CD8-positive, alpha-beta memory T cell (primary cell): Measurements from ENCODE around the gene USP22. TPM values are rescaled to one million over a fixed set of nuclear protein-coding genes. Genes with fewer than 3 reads are reported as not detected.
A peak's percentile ranks its signal among the peaks of the same experiment; 100 is the strongest.

Experiments used
- CTCF ChIA-PET: fragments of 350-600 bp; sonication (Branson Sonifier 250); formaldehyde crosslinking; loops from one replicate; lab custom pipeline; 2021; ENCODE audit warnings: antibody characterized with exemption; lab: Charles Lee
- POLR2A ChIA-PET: fragments of 350-600 bp; sonication (Branson Sonifier 250); formaldehyde crosslinking; loops from one replicate; lab custom pipeline; 2021; ENCODE audit warnings: antibody characterized with exemption; lab: Charles Lee
- DNase-seq, 5 donors: peaks; one replicate each; pipeline versions ENCODE4 v3.0.0 to v3.0.0-alpha.2; 2020 to 2022; ENCODE audit warnings: mixed read lengths in 1 of 5
- H3K27ac ChIP-seq: one replicate; pipeline ENCODE4 v1.7.0; 2013; ENCODE audit warnings: low read depth, mild to moderate bottlenecking, low read length, moderate library complexity
- H3K27me3 ChIP-seq: 2 replicates; pipeline ENCODE4 v1.7.0; 2013; ENCODE audit warnings: low read length, mild to moderate bottlenecking; ENCODE audit not compliant: insufficient read depth, poor library complexity, severe bottlenecking
- H3K36me3 ChIP-seq: 2 replicates; pipeline ENCODE4 v1.7.0; 2013; ENCODE audit warnings: mild to moderate bottlenecking, low read length, moderate library complexity; ENCODE audit not compliant: insufficient read depth
- H3K4me1 ChIP-seq: 2 replicates; pipeline ENCODE4 v1.7.0; 2013; ENCODE audit warnings: mild to moderate bottlenecking, low read length, moderate library complexity; ENCODE audit not compliant: insufficient read depth
- H3K4me3 ChIP-seq: 2 replicates; pipeline ENCODE4 v1.7.0; 2013; ENCODE audit warnings: mild to moderate bottlenecking, low read length
- H3K9me3 ChIP-seq: 2 replicates; pipeline ENCODE4 v1.7.0; 2013; ENCODE audit warnings: mild to moderate bottlenecking, low read length
- H3K27ac Mint-ChIP-seq, 8 donors: one replicate each; pipeline ENCODE4 v1.8.0; 2020 to 2021; ENCODE audit warnings: mixed read lengths in 8 of 8, mild to moderate bottlenecking in 6 of 8, inconsistent platforms in 3 of 8, moderate library complexity in 3 of 8
- H3K27me3 Mint-ChIP-seq, 2 donors: one replicate each; pipeline ENCODE4 v1.8.0; 2020 to 2021; ENCODE audit warnings: mixed read lengths in 2 of 2, mild to moderate bottlenecking in 1 of 2, moderate library complexity in 1 of 2
- H3K36me3 Mint-ChIP-seq, 3 donors: one replicate each; pipeline ENCODE4 v1.8.0; 2020 to 2021; ENCODE audit warnings: mixed read lengths in 3 of 3, inconsistent platforms in 1 of 3, mild to moderate bottlenecking in 1 of 3
- H3K4me1 Mint-ChIP-seq, 3 donors: one replicate each; pipeline ENCODE4 v1.8.0; 2020 to 2021; ENCODE audit warnings: mixed read lengths in 3 of 3, inconsistent platforms in 1 of 3, mild to moderate bottlenecking in 1 of 3
- H3K4me3 Mint-ChIP-seq, 7 donors: one replicate each; pipeline ENCODE4 v1.8.0; 2020 to 2021; ENCODE audit warnings: mixed read lengths in 7 of 7, mild to moderate bottlenecking in 6 of 7, moderate library complexity in 4 of 7, inconsistent platforms in 2 of 7
- H3K9me3 Mint-ChIP-seq, 5 donors: one replicate each; pipeline ENCODE4 v1.8.0; 2020 to 2022; ENCODE audit warnings: mixed read lengths in 5 of 5, mild to moderate bottlenecking in 3 of 5, moderate library complexity in 2 of 5, inconsistent platforms in 1 of 5
- polyA plus RNA-seq: library from polyadenylated mRNA; unstranded; fragments of 300-500 nt; fragmentation: Illumina TruSeq; gene quantifications from one replicate; pipeline ENCODE4 v1.2.3, GENCODE V29; 2021
- total RNA-seq, 2 experiments: library from RNA; stranded (reverse); gene quantifications; one replicate each; pipeline ENCODE4 v1.2.3, GENCODE V29; 2021

USP22 gene
- total and polyA plus RNA-seq, 3 experiments from 2014 or later = 34.5 to 154 (median 146) TPM

- Mint-ChIP-seq H3K4me1 (peaks cover 15 to 18% (median 17%) of the 10 kb centered on the region in 3 donors), H3K27me3 (no peaks in the 10 kb centered on the region), H3K9me3 (no peaks in the 10 kb centered on the region), H3K36me3 (peaks cover 13 to 93% (median 38%) of the 10 kb centered on the region in 3 donors), H3K4me3 (no peak overlapping the region), H3K27ac (peak overlapping the region in 2 of 8 donors; percentile 29 to 69)
- CTCF ChIA-PET = no interaction called here
- Histone ChIP-seq H3K27me3 (no peaks in the 10 kb centered on the region), H3K9me3 (no peaks in the 10 kb centered on the region), H3K4me3 (no peak overlapping the region), H3K36me3 (peaks cover 91% of the 10 kb centered on the region), H3K27ac (no peak overlapping the region), H3K4me1 (no peaks in the 10 kb centered on the region)
- POLR2A ChIA-PET = no interaction called here
- no peak for DNase-seq
Measured at GRCh38 chr17:21017256-21017655, 25.6 kb downstream of the USP22 start.

- CTCF ChIA-PET = no interaction called here
Measured at GRCh38 chr17:21016826-21017225, 26.0 kb downstream of the USP22 start.

GRCh38 chr17:21015564-21015963 is 27.2 kb downstream of the USP22 start:
- H3K36me3 ChIP-seq = peaks cover 95% of the 10 kb centered on the region
- Mint-ChIP-seq H3K36me3 (peaks cover 13 to 99% (median 40%) of the 10 kb centered on the region in 3 donors), H3K9me3 (no peaks in the 10 kb centered on the region), H3K4me1 (peaks cover 9 to 18% (median 13%) of the 10 kb centered on the region in 3 donors), H3K27me3 (no peaks in the 10 kb centered on the region), H3K27ac (no peak overlapping the region), H3K4me3 (no peak overlapping the region)
- ChIA-PET CTCF (no interaction called here), POLR2A (no interaction called here)
- no peaks in the 10 kb centered on the region for H3K9me3 ChIP-seq
- H3K4me3 ChIP-seq = no peak overlapping the region
- H3K4me1 ChIP-seq = no peaks in the 10 kb centered on the region
- DNase-seq = no peak
- no peak overlapping the region for H3K27ac ChIP-seq
- no peaks in the 10 kb centered on the region for H3K27me3 ChIP-seq

More at GRCh38 chr17:21016826-21017225, 26.0 kb downstream of the USP22 start:
- Mint-ChIP-seq H3K27ac (peak overlapping the region in 1 of 8 donors; percentile 60), H3K27me3 (no peaks in the 10 kb centered on the region), H3K4me1 (peaks cover 15 to 18% (median 17%) of the 10 kb centered on the region in 3 donors), H3K4me3 (no peak overlapping the region), H3K9me3 (no peaks in the 10 kb centered on the region), H3K36me3 (peaks cover 13 to 98% (median 40%) of the 10 kb centered on the region in 3 donors)
- Histone ChIP-seq H3K27ac (no peak overlapping the region), H3K9me3 (no peaks in the 10 kb centered on the region), H3K4me3 (no peak overlapping the region), H3K36me3 (peaks cover 95% of the 10 kb centered on the region), H3K4me1 (no peaks in the 10 kb centered on the region), H3K27me3 (no peaks in the 10 kb centered on the region)
- DNase-seq = no peak
- POLR2A ChIA-PET = no interaction called here

- H3K27ac Mint-ChIP-seq = peak overlapping the region in 2 of 8 donors; percentile 88 to 92
Measured at GRCh38 chr17:21014498-21014897, 28.3 kb downstream of the USP22 start.

GRCh38 chr17:21013983-21014382 is 28.8 kb downstream of the USP22 start:
- Histone ChIP-seq H3K4me3 (no peak overlapping the region), H3K36me3 (peaks cover 79% of the 10 kb centered on the region), H3K27me3 (no peaks in the 10 kb centered on the region), H3K9me3 (no peaks in the 10 kb centered on the region), H3K27ac (no peak overlapping the region), H3K4me1 (no peaks in the 10 kb centered on the region)
- peaks cover 13 to 96% (median 36%) of the 10 kb centered on the region in 3 donors for H3K36me3 Mint-ChIP-seq
- H3K27me3 Mint-ChIP-seq = no peaks in the 10 kb centered on the region
- CTCF ChIA-PET = no interaction called here
- H3K27ac Mint-ChIP-seq = no peak overlapping the region
- POLR2A ChIA-PET = no interaction called here
- no peak for DNase-seq
- H3K4me1 Mint-ChIP-seq = peaks cover 0 to 10% (median 7%) of the 10 kb centered on the region in 3 donors
- H3K9me3 Mint-ChIP-seq = no peaks in the 10 kb centered on the region
- H3K4me3 Mint-ChIP-seq = no peak overlapping the region

More at GRCh38 chr17:21014498-21014897, 28.3 kb downstream of the USP22 start:
- Mint-ChIP-seq H3K4me1 (peaks cover 3 to 10% (median 7%) of the 10 kb centered on the region in 3 donors), H3K9me3 (no peaks in the 10 kb centered on the region), H3K36me3 (peaks cover 13 to 96% (median 35%) of the 10 kb centered on the region in 3 donors), H3K27me3 (no peaks in the 10 kb centered on the region), H3K4me3 (no peak overlapping the region)
- POLR2A ChIA-PET = no interaction called here
- no peak overlapping the region for H3K27ac ChIP-seq
- H3K36me3 ChIP-seq = peaks cover 84% of the 10 kb centered on the region
- CTCF ChIA-PET = no interaction called here
- H3K27me3 ChIP-seq = no peaks in the 10 kb centered on the region
- DNase-seq = no peak
- H3K9me3 ChIP-seq = no peaks in the 10 kb centered on the region
- no peak overlapping the region for H3K4me3 ChIP-seq
- H3K4me1 ChIP-seq = no peaks in the 10 kb centered on the region

- Mint-ChIP-seq H3K27me3 (no peaks in the 10 kb centered on the region), H3K27ac (peak overlapping the region in 1 of 8 donors; percentile 64), H3K4me1 (peaks cover 0 to 10% (median 5%) of the 10 kb centered on the region in 3 donors), H3K36me3 (peaks cover 7 to 96% (median 32%) of the 10 kb centered on the region in 3 donors), H3K4me3 (no peak overlapping the region), H3K9me3 (no peaks in the 10 kb centered on the region)
- CTCF ChIA-PET = no interaction called here
- no peaks in the 10 kb centered on the region for H3K27me3 ChIP-seq
- no peaks in the 10 kb centered on the region for H3K4me1 ChIP-seq
- no peak for DNase-seq
- no peaks in the 10 kb centered on the region for H3K9me3 ChIP-seq
- peaks cover 78% of the 10 kb centered on the region for H3K36me3 ChIP-seq
- no peak overlapping the region for H3K27ac ChIP-seq
- no peak overlapping the region for H3K4me3 ChIP-seq
- POLR2A ChIA-PET = no interaction called here
Measured at GRCh38 chr17:21012736-21013135, 30.1 kb downstream of the USP22 start.

- H3K27me3 ChIP-seq = no peaks in the 10 kb centered on the region
- H3K36me3 ChIP-seq = peaks cover 78% of the 10 kb centered on the region
- Mint-ChIP-seq H3K36me3 (peaks cover 0 to 96% (median 30%) of the 10 kb centered on the region in 3 donors), H3K27me3 (no peaks in the 10 kb centered on the region), H3K4me3 (no peak overlapping the region), H3K27ac (peak overlapping the region in 2 of 8 donors; percentile 24 to 48), H3K4me1 (peaks cover 0 to 4% (median under 1%) of the 10 kb centered on the region in 3 donors), H3K9me3 (no peaks in the 10 kb centered on the region)
- POLR2A ChIA-PET = no interaction called here
- H3K4me3 ChIP-seq = no peak overlapping the region
- DNase-seq = no peak
- no peaks in the 10 kb centered on the region for H3K4me1 ChIP-seq
- H3K27ac ChIP-seq = no peak overlapping the region
- CTCF ChIA-PET = no interaction called here
- no peaks in the 10 kb centered on the region for H3K9me3 ChIP-seq
Measured at GRCh38 chr17:21010705-21011596, 31.9 kb downstream of the USP22 start.

GRCh38 chr17:21008992-21009671 is 33.7 kb downstream of the USP22 start:
- ChIA-PET CTCF (interaction anchor here (0.8 kb wide), 1 partner anchor 15 kb away, joined by 3 read pairs; no protein-coding TSS in a partner anchor), POLR2A (no interaction called here)
- Histone ChIP-seq H3K27ac (no peak overlapping the region), H3K27me3 (no peaks in the 10 kb centered on the region), H3K36me3 (peaks cover 79% of the 10 kb centered on the region), H3K9me3 (no peaks in the 10 kb centered on the region), H3K4me3 (no peak overlapping the region), H3K4me1 (no peaks in the 10 kb centered on the region)
- peaks cover 0 to 4% (median 0%) of the 10 kb centered on the region in 3 donors for H3K4me1 Mint-ChIP-seq
- no peaks in the 10 kb centered on the region for H3K27me3 Mint-ChIP-seq
- H3K27ac Mint-ChIP-seq = peak overlapping the region in 1 of 8 donors; percentile 36
- H3K9me3 Mint-ChIP-seq = no peaks in the 10 kb centered on the region
- no peak overlapping the region for H3K4me3 Mint-ChIP-seq
- peaks cover 0 to 96% (median 29%) of the 10 kb centered on the region in 3 donors for H3K36me3 Mint-ChIP-seq
- DNase-seq = no peak
